NK-92 treated with Interleukin-12 subunit alpha and Interleukin-12 subunit beta, amount 100 ng/mL, for 24 hours (cell line): ENCODE results near the gene MAB21L4.

Experiments used
- DNase-seq: peaks from one replicate; lab custom pipeline; 2025; lab: John Stamatoyannopoulos, UW

MAB21L4 gene

GRCh38 chr2:240876475-240877251 lies 19.3 kb downstream of the MAB21L4 start:
- no peak for DNase-seq

GRCh38 chr2:240876035-240876474 lies 19.9 kb downstream of the MAB21L4 start:
- DNase-seq: no peak

- no peak for DNase-seq
Observed at GRCh38 chr2:240875228-240876034, 20.5 kb downstream of the MAB21L4 start.

- no peak for DNase-seq
Observed at GRCh38 chr2:240874715-240875227, 21.2 kb downstream of the MAB21L4 start.

GRCh38 chr2:240873805-240874714 lies 21.9 kb downstream of the MAB21L4 start:
- no peak for DNase-seq

- DNase-seq: no peak
Observed at GRCh38 chr2:240873098-240873788, 22.7 kb downstream of the MAB21L4 start.

GRCh38 chr2:240872317-240873097 lies 23.4 kb downstream of the MAB21L4 start:
- DNase-seq: no peak

GRCh38 chr2:240871071-240871958 lies 24.6 kb downstream of the MAB21L4 start:
- DNase-seq: no peak

GRCh38 chr2:240869956-240870875 lies 25.7 kb downstream of the MAB21L4 start:
- DNase-seq: no peak

GRCh38 chr2:240869109-240869955 lies 26.6 kb downstream of the MAB21L4 start:
- DNase-seq: no peak

GRCh38 chr2:240868286-240869108 lies 27.5 kb downstream of the MAB21L4 start, which contains the start of gene AGXT:
AGXT (plus strand) TSS chr2:240868824; CDS start chr2:240868866, 42 bp downstream.
- DNase-seq: no peak

- no peak for DNase-seq
Observed at GRCh38 chr2:240865391-240865790, 30.6 kb downstream of the MAB21L4 start.

- no peak for DNase-seq
Observed at GRCh38 chr2:240864475-240864874, 31.5 kb downstream of the MAB21L4 start.

- no peak for DNase-seq
Observed at GRCh38 chr2:240861547-240861946, 34.4 kb downstream of the MAB21L4 start.

- no peak for DNase-seq
Observed at GRCh38 chr2:240858871-240859270, 37.1 kb downstream of the MAB21L4 start.

- DNase-seq: no peak
Observed at GRCh38 chr2:240858321-240858720, 37.6 kb downstream of the MAB21L4 start.
